Raji (cell line): ENCODE measurements around the gene CDHR5.

Experiments
- POLR2A ChIP-seq: IDR thresholded peaks from 2 replicates; pipeline ENCODE4 v1.6.1; 2011; ENCODE audit warnings: low read depth, low read length, control low read depth; ENCODE audit not compliant: insufficient read depth

Gene CDHR5

GRCh38 chr11:569158-569885 is 55.4 kb downstream of the CDHR5 start:
- no peak; the same call in 1 of the 2 replicates for TF ChIP-seq POLR2A

- TF ChIP-seq POLR2A = peak; percentile 68
Measured at GRCh38 chr11:568306-569157, 56.2 kb downstream of the CDHR5 start.

- no peak for TF ChIP-seq POLR2A
Measured at GRCh38 chr11:567629-568292, 57.0 kb downstream of the CDHR5 start.

GRCh38 chr11:567011-567628 is 57.6 kb downstream of the CDHR5 start:
- no peak for TF ChIP-seq POLR2A
